Activated CD8-positive, alpha-beta memory T cell treated with anti-CD3 and anti-CD28 coated beads, Interleukin-2, amount 50 U/mL, for 24 hours (primary cell): Measurements from ENCODE around the gene GOLIM4.

Experiments used
- DNase-seq: peaks from one replicate; pipeline ENCODE4 v3.0.0-alpha.2; 2020; ENCODE audit errors: extremely low read depth

GOLIM4 gene

DNA sequence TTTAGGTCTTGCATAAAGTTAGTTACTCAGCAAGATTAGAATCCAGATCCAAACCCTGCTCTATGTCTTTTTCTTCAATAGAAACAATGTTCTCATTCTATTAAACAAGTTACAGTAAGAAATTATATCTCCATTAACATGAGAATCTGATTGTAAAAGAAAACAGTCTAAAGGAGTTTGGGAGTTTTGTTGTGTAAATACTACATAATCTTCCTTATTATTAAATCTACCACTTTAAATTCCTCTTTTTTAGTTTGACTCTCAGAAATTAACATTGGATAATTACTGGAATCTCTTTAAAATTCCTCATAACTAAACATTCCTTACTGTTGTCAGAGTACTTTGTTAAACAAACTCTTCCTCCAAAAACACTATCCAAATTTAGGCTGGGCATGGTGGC lies 1.7 kb upstream of the GOLIM4 start:
- DNase-seq, result no peak

- DNase-seq, result no peak
Observed at GRCh38 chr3:168096210-168096652, 507 bp upstream of the GOLIM4 start.

- no peak for DNase-seq
Observed at GRCh38 chr3:168094877-168095610, 680 bp downstream of the GOLIM4 start.

DNA sequence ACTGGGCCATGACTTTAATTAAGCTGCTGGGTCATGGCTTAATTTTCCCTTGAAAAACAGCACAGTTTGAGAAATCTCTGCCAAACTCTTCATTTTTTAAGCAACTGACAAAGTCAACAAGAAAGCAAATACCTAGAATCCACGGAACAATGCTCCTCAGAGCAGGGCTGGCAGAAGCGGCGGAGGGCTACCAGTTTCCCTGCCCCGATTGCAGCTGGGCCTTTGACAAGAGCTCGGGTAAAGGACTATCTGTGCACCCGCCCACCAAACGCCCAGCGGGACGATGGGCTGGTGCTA lies 1.2 kb downstream of the GOLIM4 start:
- no peak for DNase-seq

DNA sequence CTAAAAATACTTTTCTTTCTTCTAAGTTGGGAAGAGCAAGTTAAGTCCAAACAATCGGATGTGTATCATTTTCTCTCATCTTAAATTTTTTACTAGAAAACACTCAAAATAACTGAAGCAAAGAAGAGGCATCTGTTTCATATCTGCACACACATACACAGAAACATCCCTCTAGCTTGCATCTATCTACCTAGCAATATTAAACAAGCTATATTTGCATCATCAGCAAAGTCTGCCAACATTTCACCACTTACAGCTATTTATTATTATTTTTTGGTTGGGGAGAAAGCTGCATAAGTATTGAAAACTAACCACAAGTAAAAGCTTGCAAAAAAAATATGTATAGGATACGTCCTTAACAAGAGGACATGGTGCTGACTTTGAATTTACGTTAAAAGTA lies 1.9 kb downstream of the GOLIM4 start:
- no peak for DNase-seq

GRCh38 chr3:168093229-168093628 lies 2.5 kb downstream of the GOLIM4 start:
- no peak for DNase-seq

DNA sequence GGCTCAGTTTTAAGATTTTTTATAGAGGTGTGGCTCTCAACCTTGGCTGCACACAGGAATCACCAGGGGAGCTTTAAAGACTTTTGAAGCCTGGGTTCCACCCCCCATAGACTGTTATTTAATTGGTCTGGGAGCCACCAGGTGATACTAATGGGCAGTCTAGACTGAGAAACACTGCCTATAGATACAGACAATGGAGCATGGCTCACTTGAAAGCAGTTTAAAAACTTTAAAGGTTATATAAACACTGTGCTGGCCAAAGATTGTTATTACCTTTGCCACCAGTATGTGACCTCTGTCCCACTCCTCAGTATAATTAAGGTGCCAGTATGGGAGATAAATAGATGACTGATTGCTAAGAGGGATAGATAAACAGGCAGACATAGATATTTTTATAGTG lies 3.8 kb downstream of the GOLIM4 start:
- DNase-seq, result no peak

DNA sequence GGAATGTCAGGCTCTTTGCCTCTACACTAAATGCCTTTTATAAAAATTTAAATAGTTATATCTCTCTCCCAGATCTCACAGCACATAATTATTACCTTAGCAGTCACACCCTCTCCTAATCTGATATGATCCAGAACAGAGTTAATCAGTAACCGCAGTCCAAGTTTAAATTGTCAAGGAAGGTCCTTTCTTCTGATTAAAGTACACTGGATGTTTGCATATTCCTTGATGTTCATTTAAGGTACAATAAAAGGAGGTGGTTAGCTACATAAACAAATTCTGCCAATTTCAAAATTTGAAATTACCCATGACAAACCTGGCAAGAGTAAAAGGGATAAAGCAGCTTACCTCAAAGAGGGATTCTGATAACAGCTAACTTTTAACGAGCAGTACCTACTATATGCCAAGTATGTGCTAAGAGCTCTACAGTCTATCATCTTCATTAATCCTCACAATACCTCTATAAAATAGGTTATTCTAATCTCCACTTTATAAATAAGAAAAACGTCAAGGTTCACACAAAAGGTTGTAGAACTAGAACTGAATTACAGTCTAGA lies 4.3 kb downstream of the GOLIM4 start:
- no peak for DNase-seq

DNA sequence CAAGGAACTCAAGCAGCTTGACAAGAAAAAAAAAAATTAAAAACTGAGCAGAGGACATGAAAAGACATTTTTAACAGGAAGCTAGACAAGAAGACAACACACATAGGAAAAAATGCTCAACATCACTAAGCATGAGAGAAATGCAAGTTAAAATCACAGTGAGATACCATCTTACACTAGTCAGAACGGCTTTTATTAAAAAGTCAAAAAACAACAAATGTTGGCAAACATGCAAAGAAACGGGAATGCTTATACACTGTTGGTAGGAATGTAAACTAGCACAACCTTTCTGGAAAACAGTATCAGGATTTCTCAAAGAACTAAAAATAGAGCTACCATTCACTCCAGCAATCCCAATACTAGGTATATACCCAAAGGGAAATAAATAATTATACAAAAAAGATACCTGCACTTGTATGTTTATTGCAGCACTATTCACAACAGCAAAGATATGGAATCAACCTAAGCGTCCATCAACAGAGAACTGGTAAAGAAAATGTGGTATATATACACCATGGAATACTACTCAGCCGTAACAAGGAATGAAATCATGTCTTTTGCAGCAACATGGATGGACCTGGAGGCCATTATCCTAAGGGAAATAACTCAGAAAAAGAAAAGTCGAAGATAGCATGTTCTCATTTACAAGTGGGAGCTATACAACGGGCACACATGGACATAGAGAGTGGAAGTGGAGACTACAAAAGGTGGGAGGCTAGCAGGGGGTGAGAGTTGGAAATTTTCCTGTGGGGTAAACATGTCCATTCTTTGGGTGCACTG lies 5.2 kb downstream of the GOLIM4 start:
- no peak for DNase-seq

GRCh38 chr3:168089179-168089771 lies 6.4 kb downstream of the GOLIM4 start:
- no peak for DNase-seq

DNA sequence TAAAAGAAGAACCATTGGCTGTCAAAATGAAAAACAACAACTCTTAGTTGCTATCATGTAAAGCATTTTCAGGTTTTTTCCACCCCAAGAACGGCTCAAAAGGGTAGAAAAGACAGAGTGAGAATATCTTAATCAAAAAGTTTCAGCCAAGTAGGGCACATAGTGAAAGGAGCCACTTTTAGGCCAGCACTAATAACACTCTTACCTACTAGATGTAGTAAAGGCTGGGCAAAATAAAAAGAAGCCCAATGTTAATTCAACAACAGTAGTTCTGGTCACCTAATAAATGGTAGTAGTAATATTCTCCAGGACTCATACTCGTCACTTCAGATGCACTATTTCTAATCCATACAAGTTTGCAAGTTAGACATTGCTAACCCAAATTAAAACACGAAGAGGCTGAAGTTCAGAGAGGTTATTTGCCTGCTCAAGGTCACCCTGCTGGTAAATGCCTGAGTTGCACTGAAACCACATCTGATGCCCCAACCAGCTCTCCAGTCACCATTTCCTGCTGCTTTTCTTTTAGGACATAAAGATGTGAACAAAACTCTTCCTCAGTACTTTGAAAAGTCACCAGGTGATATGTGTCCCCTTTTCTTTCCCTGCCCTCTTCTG lies 7.5 kb downstream of the GOLIM4 start:
- DNase-seq, result no peak

- DNase-seq, result no peak
Observed at GRCh38 chr3:168087539-168087938, 8.2 kb downstream of the GOLIM4 start.

GRCh38 chr3:168086541-168087260 lies 9.0 kb downstream of the GOLIM4 start:
- no peak for DNase-seq

GRCh38 chr3:168085491-168086119 lies 10.1 kb downstream of the GOLIM4 start:
- DNase-seq, result no peak

DNA sequence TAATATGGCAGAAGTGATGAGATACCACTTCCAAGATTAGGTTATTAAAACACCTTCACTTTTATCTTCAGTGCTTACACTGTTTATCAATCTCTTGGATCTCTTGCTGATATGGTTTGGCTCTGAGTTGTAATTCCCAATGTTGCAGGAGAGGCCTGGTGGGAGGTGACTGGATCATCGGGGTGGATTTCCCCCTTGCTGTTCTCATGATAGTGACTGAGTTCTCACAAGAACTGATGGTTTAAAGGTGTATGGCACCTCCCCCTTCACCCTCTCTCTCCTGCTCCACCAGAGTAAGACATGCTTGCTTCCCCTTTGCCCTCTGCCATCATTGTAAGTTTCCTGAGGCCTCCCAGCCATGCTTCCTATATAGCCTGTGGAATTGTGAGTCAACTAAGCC lies 11.8 kb downstream of the GOLIM4 start:
- DNase-seq, result no peak

DNA sequence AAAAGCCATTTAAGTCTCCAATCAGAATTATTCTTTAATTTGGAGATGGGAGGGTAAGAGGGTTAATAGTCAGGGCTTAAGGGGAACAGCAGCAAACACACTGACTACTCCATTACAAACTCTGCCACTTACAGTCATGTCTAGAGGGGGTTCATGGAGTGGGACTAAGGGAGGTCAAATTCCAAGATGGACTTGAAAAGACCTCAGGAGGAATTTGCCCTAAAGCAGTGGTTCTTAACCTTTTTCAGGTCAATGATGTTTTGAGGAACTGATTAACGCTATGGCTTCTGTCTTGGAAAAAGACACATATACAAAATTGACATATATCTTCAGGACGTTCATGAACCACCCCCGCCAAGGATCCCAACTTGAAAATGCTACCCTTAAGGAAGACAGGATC lies 13.9 kb downstream of the GOLIM4 start:
- DNase-seq, result no peak

DNA sequence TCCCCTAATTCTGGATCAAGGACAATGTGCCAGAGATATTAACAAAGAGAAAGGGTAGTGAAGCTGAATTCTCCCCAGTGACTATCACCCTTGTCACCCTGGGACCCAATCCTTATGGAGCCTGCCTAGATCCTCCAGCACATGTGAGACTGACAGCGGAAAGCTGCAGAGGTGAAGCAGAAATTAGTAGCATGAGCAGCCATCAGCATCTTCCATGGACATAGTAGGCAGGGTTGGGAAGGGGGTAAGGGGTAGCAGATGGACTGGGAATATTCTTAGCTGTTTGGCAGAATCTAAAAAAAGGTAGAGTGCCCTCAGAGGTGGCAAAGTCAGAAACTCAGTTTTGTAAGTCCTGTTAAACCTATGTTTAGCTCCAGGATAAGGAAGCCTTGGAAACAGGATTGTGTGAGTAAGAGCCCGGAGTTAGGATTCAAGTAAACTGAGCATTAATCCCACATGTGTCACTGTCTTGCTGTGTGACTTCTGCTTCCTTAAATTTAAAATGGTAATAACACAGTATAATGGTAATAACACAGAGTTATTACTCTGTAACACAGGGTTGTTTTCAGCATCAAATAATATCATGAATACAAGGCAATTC lies 14.5 kb downstream of the GOLIM4 start:
- no peak for DNase-seq

GRCh38 chr3:168080499-168081170 lies 15.1 kb downstream of the GOLIM4 start:
- no peak for DNase-seq

GRCh38 chr3:168080022-168080421 lies 15.7 kb downstream of the GOLIM4 start:
- DNase-seq, result no peak

DNA sequence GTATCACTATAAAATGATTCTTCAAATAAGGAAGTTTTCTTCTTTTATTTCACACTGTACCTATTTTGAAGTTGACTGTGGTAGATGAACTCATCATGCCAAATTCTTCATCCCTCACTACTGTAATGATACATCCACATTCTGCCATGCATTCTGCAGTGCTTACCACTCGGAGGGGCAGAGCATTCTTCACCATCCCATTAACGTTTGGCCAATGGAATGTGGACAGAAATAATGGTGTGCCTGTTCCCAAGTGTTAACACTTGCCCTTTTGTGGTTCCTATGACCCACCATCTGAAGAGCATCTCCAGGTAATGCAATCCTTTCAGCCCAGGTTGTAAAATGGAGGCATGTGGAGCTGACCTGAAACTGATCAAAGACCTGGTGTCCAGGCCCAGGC lies 18.6 kb downstream of the GOLIM4 start:
- no peak for DNase-seq
